Measurements from ENCODE around the gene ATP9A.

The ATP9A gene

GRCh38 chr20:51712501-51713212 is 55.5 kb downstream of the ATP9A start (continued):
- TF ChIP-seq ZNF501 (tag by site-specific recombination; IDR thresholded peaks at IDR 0.05), result no peak
- no peak for TF ChIP-seq SP2 (tag by site-specific recombination; IDR thresholded peaks at IDR 0.05)
- no peak for TF ChIP-seq KLF7 (tag by site-specific recombination; IDR thresholded peaks at IDR 0.05; ENCODE audit: borderline replicate concordance)
- no peak for TF ChIP-seq ZBTB10 (tag by site-specific recombination; IDR thresholded peaks at IDR 0.05)
- TF ChIP-seq SCRT2 (tag by site-specific recombination; IDR thresholded peaks at IDR 0.05), result peak; percentile 59
- no peak for TF ChIP-seq ZNF558 (tag by site-specific recombination; IDR thresholded peaks at IDR 0.05)
- TF ChIP-seq ZNF488 (tag by site-specific recombination; IDR thresholded peaks at IDR 0.05), result no peak
- TF ChIP-seq ZNF548 (tag by site-specific recombination; IDR thresholded peaks at IDR 0.05), result no peak

GRCh38 chr20:51711426-51711825 is 56.8 kb downstream of the ATP9A start:
- no peaks in the 10 kb centered on the region; the same call in 1 of the 2 replicates for H3K4me1 ChIP-seq (ENCODE audit: control insufficient read depth, insufficient read depth, low read length)
- ChIA-PET CTCF (interaction anchor here (0.6 to 0.8 kb wide), 5 partner anchors 10 to 402 kb away, joined by 3 read pairs; no protein-coding TSS in a partner anchor), POLR2A (no interaction called here)
- no peak overlapping the region for H3K27ac ChIP-seq (ENCODE audit: extremely low read depth, low read depth, low read length)
- H3K4me3 ChIP-seq (ENCODE audit: low read depth, low read length), result no peak overlapping the region
- TF ChIP-seq ZSCAN5A (tag by site-specific recombination; IDR thresholded peaks at IDR 0.05) (no peak), HOXC10 (CRISPR knock-in tag; IDR thresholded peaks at IDR 0.05) (no peak), ZNF366 (tag by site-specific recombination; conservative IDR thresholded peaks at IDR 0.05) (no peak), ZNF140 (tag by site-specific recombination; IDR thresholded peaks at IDR 0.05) (no peak), ZNF660 (tag by site-specific recombination; IDR thresholded peaks at IDR 0.05) (no peak), PRDM1 (tag by site-specific recombination; IDR thresholded peaks at IDR 0.05) (no peak), INSM2 (tag by site-specific recombination; IDR thresholded peaks at IDR 0.05) (no peak), ZNF626 (tag by site-specific recombination; IDR thresholded peaks at IDR 0.05) (no peak), TCF7L2 (IDR thresholded peaks at IDR 0.05; ENCODE audit: borderline replicate concordance, low read depth, low read length) (no peak), KLF17 (tag by site-specific recombination; IDR thresholded peaks at IDR 0.05) (no peak)
- no peaks in the 10 kb centered on the region for H3K9me3 ChIP-seq (ENCODE audit: control insufficient read depth, insufficient read depth, low read depth, low read length)
- no peaks in the 10 kb centered on the region; a peak in 1 of 3 replicates for H3K36me3 ChIP-seq (ENCODE audit: control insufficient read depth in 2 of 2, insufficient read depth in 1 of 2, low read length in 2 of 2)

All from HEK293 (cell line).